C4-2B (cell line): ENCODE results near the gene KCNIP4.

Source experiments
- H3K27ac ChIP-seq: fragments of 450-650 bp; 2 replicates; pipeline ENCODE4 v1.5.1; 2017
- ZFX ChIP-seq: fragments of 450-650 bp; IDR thresholded peaks from 2 replicates; pipeline ENCODE4 v1.6.1; 2017
- TF ChIP-seq, protein P1 (sequence below): fragments of 450-650 bp; conservative IDR thresholded peaks from 2 replicates; pipeline ENCODE4 v1.5.1; 2017; ENCODE audit warnings: mild to moderate bottlenecking

KCNIP4 gene

DNA sequence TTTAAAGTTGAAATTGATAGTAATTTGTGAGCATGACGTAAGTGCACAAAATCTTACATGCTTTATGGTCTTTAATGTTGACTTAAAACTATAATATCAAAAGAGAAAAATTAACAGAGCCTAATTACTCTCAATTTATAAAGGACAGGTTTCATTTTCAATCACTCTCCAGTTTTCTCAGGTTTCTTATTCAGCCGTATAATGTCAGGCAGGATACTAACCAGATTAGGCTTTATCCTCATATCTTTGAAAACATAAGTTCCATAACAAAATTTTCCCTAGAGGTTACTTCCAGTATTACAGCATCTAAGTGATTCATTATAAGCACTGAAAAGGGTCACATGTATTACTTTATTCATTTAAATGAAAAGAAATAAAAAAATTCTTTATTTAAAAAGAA is 756.2 kb downstream of the KCNIP4 start:
- TF ChIP-seq ZFX, result no peak
- TF ChIP-seq, protein P1, sequence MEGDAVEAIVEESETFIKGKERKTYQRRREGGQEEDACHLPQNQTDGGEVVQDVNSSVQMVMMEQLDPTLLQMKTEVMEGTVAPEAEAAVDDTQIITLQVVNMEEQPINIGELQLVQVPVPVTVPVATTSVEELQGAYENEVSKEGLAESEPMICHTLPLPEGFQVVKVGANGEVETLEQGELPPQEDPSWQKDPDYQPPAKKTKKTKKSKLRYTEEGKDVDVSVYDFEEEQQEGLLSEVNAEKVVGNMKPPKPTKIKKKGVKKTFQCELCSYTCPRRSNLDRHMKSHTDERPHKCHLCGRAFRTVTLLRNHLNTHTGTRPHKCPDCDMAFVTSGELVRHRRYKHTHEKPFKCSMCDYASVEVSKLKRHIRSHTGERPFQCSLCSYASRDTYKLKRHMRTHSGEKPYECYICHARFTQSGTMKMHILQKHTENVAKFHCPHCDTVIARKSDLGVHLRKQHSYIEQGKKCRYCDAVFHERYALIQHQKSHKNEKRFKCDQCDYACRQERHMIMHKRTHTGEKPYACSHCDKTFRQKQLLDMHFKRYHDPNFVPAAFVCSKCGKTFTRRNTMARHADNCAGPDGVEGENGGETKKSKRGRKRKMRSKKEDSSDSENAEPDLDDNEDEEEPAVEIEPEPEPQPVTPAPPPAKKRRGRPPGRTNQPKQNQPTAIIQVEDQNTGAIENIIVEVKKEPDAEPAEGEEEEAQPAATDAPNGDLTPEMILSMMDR, result no peak
- H3K27ac ChIP-seq, result no peak overlapping the region

DNA sequence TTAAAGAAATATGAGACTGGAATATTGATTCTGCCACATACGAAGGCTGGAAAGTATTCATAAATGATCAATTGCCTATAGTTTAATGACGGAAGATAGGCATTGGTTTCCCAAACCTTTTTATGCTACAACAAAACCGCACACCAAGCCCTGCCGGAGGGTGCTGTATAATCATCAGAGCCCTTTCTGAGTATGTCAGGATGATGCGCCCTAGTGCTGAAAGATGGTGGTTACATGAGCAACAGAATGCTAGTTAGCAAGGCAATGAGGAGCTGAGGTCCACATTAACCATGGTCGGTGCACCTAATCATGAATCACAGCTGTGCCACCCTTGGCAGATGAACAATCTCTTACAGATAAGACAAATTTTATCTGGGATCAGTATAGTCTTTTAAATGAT is 757.3 kb downstream of the KCNIP4 start:
- no peak for TF ChIP-seq ZFX
- TF ChIP-seq, protein P1, result no peak
- no peak overlapping the region for H3K27ac ChIP-seq

DNA sequence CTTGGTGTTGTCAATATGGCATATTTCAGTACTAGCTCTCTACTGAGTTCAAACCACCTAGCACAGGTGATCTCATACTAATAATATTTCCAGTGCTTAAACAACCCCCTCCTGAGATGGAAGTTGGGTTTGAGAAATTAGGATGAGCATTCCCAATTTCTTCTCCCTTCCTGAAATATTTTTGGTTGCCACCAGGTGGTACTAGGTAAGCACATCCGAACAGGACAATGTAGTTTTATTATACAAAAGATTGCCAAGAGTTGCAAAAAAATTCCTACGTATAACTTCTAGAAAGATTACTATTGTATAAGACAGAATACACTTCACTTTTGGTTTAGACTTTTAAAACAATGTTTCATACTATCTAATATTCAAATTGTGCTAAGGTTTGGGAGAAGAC is 763.8 kb downstream of the KCNIP4 start:
- TF ChIP-seq ZFX, result no peak
- TF ChIP-seq, protein P1, result peak; percentile 33
- H3K27ac ChIP-seq, result no peak overlapping the region

DNA sequence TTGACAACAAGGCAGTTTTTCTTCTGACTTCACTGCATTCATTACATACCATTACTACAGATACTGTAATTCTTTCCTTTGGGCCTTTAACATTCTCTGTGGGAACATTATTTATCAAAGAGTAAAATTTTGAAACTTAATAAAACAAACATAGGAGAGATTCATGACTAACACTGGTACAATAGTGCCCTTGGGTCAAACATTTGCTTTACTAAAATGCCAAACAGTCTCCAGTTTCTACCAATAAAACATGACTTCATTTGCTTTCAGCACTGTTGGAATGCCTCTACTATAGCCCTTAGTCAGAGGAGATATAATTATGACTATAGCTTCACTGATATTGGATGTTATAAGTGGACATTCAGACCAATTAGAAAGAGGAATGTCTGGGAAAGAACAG is 766.9 kb downstream of the KCNIP4 start:
- TF ChIP-seq, protein P1, result no peak
- TF ChIP-seq ZFX, result no peak
- H3K27ac ChIP-seq, result no peak overlapping the region

DNA sequence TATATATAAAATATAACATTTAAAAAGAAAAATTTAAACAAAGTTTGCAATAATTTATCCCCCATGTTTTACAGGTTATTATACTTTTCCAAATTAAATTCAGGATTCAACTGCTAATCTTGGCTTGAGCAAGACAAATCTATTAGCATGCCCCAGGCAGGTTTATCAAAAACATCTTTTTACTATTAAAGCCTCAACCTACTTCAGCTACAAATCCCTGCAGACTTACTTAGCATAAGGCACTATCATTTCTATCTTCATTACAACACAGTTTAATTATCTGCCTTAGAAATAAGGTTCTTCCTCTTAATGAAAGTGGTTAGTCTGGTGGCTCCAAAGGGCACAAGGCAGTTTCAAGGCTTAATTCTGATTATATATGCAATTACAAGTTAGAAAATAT is 770.7 kb downstream of the KCNIP4 start:
- no peak for TF ChIP-seq ZFX
- TF ChIP-seq, protein P1, result no peak
- H3K27ac ChIP-seq, result no peak overlapping the region

DNA sequence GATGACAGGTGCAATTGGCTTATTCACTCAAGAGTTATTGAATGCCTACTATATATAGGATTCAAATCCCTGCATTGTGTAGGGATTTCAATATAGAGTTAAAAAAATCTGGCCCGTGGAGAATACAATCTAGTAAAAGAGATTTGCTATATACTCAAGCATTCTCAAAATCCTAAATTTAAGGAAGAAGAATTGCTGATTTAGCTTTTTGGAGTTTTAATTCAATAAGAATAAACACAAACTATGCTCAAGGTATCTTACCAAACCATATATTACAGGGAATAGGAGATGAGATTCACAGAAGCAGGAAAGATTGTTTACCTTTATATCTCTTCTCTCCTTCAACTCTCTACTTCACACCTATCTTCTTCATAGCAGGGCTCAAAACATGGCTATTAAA is 771.5 kb downstream of the KCNIP4 start:
- TF ChIP-seq, protein P1, result no peak
- no peak for TF ChIP-seq ZFX
- no peak overlapping the region for H3K27ac ChIP-seq

DNA sequence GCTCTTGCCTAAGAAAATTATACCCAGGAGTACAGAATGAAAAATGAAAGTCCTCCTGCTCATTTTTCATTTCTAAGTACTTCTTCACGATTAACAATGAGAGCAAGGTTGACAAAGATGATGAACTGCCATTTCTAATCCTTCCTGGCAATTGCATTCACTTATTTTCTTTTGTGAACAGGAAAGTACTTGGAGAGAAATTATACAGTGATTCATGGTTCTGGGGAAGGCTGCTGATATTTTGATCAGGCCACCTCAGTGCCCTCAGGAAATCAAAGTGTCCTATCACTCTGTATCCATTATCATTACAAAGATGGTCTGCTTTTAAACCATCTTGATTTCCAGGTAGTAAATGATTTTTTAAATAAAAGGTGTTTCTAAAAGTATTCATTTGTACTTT is 780.9 kb downstream of the KCNIP4 start:
- TF ChIP-seq, protein P1, result no peak
- TF ChIP-seq ZFX, result no peak
- H3K27ac ChIP-seq, result no peak overlapping the region
